ENCODE data around the gene MYADM.

The MYADM gene

DNA sequence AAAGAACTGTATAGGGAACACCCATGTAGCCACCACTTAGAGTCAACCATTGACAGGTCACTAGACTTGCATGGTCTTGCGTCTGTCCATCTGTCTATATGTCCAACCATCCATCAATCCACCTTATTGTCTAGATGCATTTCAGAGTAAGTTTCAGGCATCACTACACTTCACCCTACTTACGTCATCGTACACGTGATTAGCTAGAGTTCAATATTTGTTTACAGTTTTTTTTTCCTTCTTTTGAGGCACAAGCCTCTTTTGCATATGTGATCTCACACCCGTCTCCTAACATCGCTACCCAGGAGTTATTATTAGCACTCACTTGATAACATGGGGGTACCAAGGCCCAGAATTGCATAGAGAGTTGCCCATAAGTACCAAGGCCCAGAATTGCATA is 48.3 kb downstream of the MYADM start:
- no peak for DNase-seq

DNA sequence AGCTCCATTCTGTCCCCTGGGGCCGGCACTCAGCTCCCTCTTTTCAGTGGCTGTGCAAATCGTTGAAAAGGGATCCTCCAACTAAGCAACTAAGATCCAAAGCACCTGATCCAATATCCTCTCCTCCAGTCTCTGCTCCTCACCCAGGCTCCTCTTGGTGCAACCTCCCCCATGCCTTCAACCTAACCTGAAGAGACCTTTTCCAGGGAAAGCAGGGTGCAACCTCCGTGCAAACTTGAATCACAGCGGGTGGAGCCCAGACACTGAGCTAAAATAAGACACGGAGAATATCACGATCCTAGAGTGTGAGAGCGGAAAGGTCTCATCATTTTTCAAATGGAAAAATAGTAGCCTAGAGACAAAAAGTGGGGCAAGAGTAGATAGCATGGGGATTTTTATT is 49.7 kb downstream of the MYADM start:
- no peak for DNase-seq
